ENCODE data around the gene HEYL.

Gene HEYL

GRCh38 chr1:39625009-39625408 is 14.4 kb downstream of the HEYL start:
- DNase-seq (ENCODE audit: low read depth), result no peak
- H3K4me3 ChIP-seq (ENCODE audit: control insufficient read depth, low read depth, low read length), result no peak overlapping the region
- TF ChIP-seq, protein P1, sequence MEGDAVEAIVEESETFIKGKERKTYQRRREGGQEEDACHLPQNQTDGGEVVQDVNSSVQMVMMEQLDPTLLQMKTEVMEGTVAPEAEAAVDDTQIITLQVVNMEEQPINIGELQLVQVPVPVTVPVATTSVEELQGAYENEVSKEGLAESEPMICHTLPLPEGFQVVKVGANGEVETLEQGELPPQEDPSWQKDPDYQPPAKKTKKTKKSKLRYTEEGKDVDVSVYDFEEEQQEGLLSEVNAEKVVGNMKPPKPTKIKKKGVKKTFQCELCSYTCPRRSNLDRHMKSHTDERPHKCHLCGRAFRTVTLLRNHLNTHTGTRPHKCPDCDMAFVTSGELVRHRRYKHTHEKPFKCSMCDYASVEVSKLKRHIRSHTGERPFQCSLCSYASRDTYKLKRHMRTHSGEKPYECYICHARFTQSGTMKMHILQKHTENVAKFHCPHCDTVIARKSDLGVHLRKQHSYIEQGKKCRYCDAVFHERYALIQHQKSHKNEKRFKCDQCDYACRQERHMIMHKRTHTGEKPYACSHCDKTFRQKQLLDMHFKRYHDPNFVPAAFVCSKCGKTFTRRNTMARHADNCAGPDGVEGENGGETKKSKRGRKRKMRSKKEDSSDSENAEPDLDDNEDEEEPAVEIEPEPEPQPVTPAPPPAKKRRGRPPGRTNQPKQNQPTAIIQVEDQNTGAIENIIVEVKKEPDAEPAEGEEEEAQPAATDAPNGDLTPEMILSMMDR (IDR thresholded peaks at IDR 0.05; ENCODE audit: control insufficient read depth, insufficient read depth, low read depth, low read length, missing control alignments), result no peak

DNA sequence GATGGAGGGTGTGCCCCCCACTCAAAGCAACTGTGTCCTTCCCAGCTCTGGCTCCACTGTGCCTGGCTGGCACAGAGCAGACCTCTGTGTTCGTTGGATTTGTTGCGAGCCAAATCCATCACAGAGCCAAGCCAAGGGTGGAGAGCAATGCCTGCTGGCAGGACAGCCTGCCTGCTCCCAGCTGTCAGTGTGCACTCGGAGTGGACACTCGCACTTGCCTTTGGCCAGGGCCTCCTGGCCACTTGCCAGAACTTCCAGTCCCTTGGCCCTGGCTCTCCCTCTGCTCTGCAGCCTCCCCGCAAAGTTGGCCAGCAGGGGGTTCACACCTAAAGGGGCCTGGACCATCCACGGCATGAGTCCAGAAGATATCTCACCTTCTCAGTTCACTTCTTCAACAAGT is 16.4 kb downstream of the HEYL start:
- no peak for DNase-seq (ENCODE audit: low read depth)
- TF ChIP-seq, protein P1 (IDR thresholded peaks at IDR 0.05; ENCODE audit: control insufficient read depth, insufficient read depth, low read depth, low read length, missing control alignments), result no peak
- H3K4me3 ChIP-seq (ENCODE audit: control insufficient read depth, low read depth, low read length), result no peak overlapping the region

GRCh38 chr1:39622427-39622826 is 17.0 kb downstream of the HEYL start:
- no peak for DNase-seq (ENCODE audit: low read depth)
- H3K4me3 ChIP-seq (ENCODE audit: control insufficient read depth, low read depth, low read length), result no peak overlapping the region
- TF ChIP-seq, protein P1 (IDR thresholded peaks at IDR 0.05; ENCODE audit: control insufficient read depth, insufficient read depth, low read depth, low read length, missing control alignments), result no peak

- no peak for DNase-seq (ENCODE audit: low read depth)
- TF ChIP-seq, protein P1 (IDR thresholded peaks at IDR 0.05; ENCODE audit: control insufficient read depth, insufficient read depth, low read depth, low read length, missing control alignments), result no peak
- H3K4me3 ChIP-seq (ENCODE audit: control insufficient read depth, low read depth, low read length), result no peak overlapping the region
Observed at GRCh38 chr1:39620659-39621165, 18.7 kb downstream of the HEYL start.

DNA sequence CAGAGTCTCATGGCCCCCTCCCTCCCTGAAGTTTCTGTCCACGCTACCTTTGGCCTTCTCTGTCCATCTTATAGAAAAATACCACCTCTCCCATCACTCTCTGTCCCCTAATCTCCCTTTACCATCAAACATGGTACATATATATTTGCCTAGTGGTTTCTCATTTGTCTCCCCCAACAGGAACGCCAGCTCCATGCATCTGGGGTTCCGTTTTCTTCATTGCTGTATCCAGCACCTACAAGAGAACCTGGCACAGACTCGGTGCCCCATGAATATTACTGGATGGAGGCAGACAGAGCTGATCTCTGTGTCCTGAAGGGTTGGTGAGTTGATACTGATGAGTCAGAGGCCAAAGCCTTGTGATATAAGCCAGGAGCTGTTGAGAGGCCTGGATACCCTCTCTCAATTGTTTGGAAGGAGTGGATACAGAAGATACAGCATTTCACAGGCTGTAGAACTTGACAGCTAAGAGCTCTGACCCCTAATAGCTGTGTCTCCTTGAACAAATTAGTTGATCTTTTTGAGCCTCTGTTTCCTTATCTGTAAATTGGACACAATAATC is 21.9 kb downstream of the HEYL start:
- TF ChIP-seq, protein P1 (IDR thresholded peaks at IDR 0.05; ENCODE audit: control insufficient read depth, insufficient read depth, low read depth, low read length, missing control alignments), result no peak
- DNase-seq (ENCODE audit: low read depth), result no peak
- no peak overlapping the region for H3K4me3 ChIP-seq (ENCODE audit: control insufficient read depth, low read depth, low read length)

- no peak for DNase-seq (ENCODE audit: low read depth)
- TF ChIP-seq, protein P1 (IDR thresholded peaks at IDR 0.05; ENCODE audit: control insufficient read depth, insufficient read depth, low read depth, low read length, missing control alignments), result no peak
- no peak overlapping the region for H3K4me3 ChIP-seq (ENCODE audit: control insufficient read depth, low read depth, low read length)
Observed at GRCh38 chr1:39615086-39615673, 24.3 kb downstream of the HEYL start.
